Choroid plexus epithelial cell (primary cell): ENCODE results near the gene PNLDC1.

ENCODE experiments used
- DNase-seq: peaks from one replicate; pipeline ENCODE4 v3.0.0-alpha.2; 2010; ENCODE audit warnings: low read depth
- H3K4me3 ChIP-seq: 2 replicates; pipeline ENCODE4 v1.5.1; 2011; ENCODE audit warnings: low read depth, mild to moderate bottlenecking, control low read depth, low read length, moderate library complexity
- CTCF ChIP-seq: conservative IDR thresholded peaks from 2 replicates; pipeline ENCODE4 v1.5.1; 2011; ENCODE audit warnings: low read depth, mild to moderate bottlenecking, control low read depth, inconsistent platforms, low read length, moderate library complexity

The PNLDC1 gene

GRCh38 chr6:159766906-159767305, 33.2 kb upstream of the PNLDC1 start:
- peak; percentile 65 for DNase-seq
- no peak for TF ChIP-seq CTCF

GRCh38 chr6:159769470-159769869, 30.6 kb upstream of the PNLDC1 start:
- no peak for TF ChIP-seq CTCF
- DNase-seq, result no peak
- no peak overlapping the region for H3K4me3 ChIP-seq

More at GRCh38 chr6:159766906-159767305, 33.2 kb upstream of the PNLDC1 start:
- no peak overlapping the region for H3K4me3 ChIP-seq

- no peak overlapping the region for H3K4me3 ChIP-seq
- DNase-seq, result no peak
- no peak for TF ChIP-seq CTCF
Measured at GRCh38 chr6:159772196-159772595, 27.9 kb upstream of the PNLDC1 start.

GRCh38 chr6:159777240-159777904, 22.7 kb upstream of the PNLDC1 start:
- no peak for TF ChIP-seq CTCF
- no peak overlapping the region for H3K4me3 ChIP-seq
- no peak for DNase-seq

GRCh38 chr6:159778131-159778530, 21.9 kb upstream of the PNLDC1 start:
- no peak for TF ChIP-seq CTCF
- no peak overlapping the region for H3K4me3 ChIP-seq
- DNase-seq, result no peak

GRCh38 chr6:159778542-159779103, 21.5 kb upstream of the PNLDC1 start:
- H3K4me3 ChIP-seq, result no peak overlapping the region
- DNase-seq, result no peak
- TF ChIP-seq CTCF, result no peak

GRCh38 chr6:159788276-159788675, 11.8 kb upstream of the PNLDC1 start:
- H3K4me3 ChIP-seq, result peak overlapping the region; percentile 100
- no peak for DNase-seq
- TF ChIP-seq CTCF, result no peak
